B cell (primary cell): Measurements from ENCODE around the gene TMEM235. TPM values are rescaled to one million over a fixed set of nuclear protein-coding genes. Genes with fewer than 3 reads are reported as not detected.

Source experiments
- ATAC-seq: fragments of 200-7000 bp; cut with Tn5 transposase; one replicate; pipeline ENCODE4 v1.10.0; 2021; ENCODE audit warnings: low read depth, mild to moderate bottlenecking, moderate number of reproducible peaks, moderate library complexity
- CTCF ChIA-PET: fragments of 350-600 bp; sonication (Branson Sonifier 250); formaldehyde crosslinking; loops from one replicate; lab custom pipeline; 2021; ENCODE audit warnings: antibody characterized with exemption, inconsistent platforms; lab: Charles Lee
- POLR2A ChIA-PET: fragments of 350-600 bp; sonication (Branson Sonifier 250); formaldehyde crosslinking; loops from one replicate; lab custom pipeline; 2021; ENCODE audit warnings: antibody characterized with exemption; lab: Charles Lee
- DNase-seq: peaks from one replicate; pipeline ENCODE4 v3.0.0; 2013
- H2AFZ ChIP-seq: 2 replicates; pipeline ENCODE4 v1.6.1; 2012; ENCODE audit warnings: mild to moderate bottlenecking, low read depth, low read length; ENCODE audit not compliant: insufficient read depth, poor library complexity, severe bottlenecking
- H3K27ac ChIP-seq, 2 donors: 1 replicate in 1 of 2; 2 replicates in 1 of 2; pipeline ENCODE4 v1.5.1; 2012 to 2013; ENCODE audit warnings: low read length in 2 of 2, mild to moderate bottlenecking in 2 of 2, moderate library complexity in 1 of 2
- H3K27me3 ChIP-seq, 4 experiments: fragments of 200-600 bp in 1 of 4; sonication (generic) in 1 of 4; replicated peaks in 1 of 4; 1 replicate in 2 of 4; 2 replicates in 2 of 4; pipeline versions ENCODE4 v1.6.1 to v1.7.0; 2013 to 2016; ENCODE audit warnings: low read length in 3 of 4, mild to moderate bottlenecking in 2 of 4, mixed read lengths in 1 of 4, moderate library complexity in 1 of 4; ENCODE audit not compliant: insufficient read depth in 4 of 4, control insufficient read depth in 3 of 4; ENCODE audit errors: control extremely low read depth in 1 of 4
- H3K36me3 ChIP-seq, 2 experiments: replicated peaks in 1 of 2; 1 replicate in 1 of 2; 2 replicates in 1 of 2; pipeline versions ENCODE4 v1.6.1 to v1.7.1; 2013; ENCODE audit warnings: low read length in 1 of 2; ENCODE audit not compliant: insufficient read depth in 2 of 2, control insufficient read depth in 1 of 2; ENCODE audit errors: control extremely low read depth in 1 of 2, extremely low read depth in 1 of 2
- H3K4me1 ChIP-seq, 2 donors: fragments of 200-600 bp in 1 of 2; sonication (generic) in 1 of 2; 1 replicate in 1 of 2; 2 replicates in 1 of 2; pipeline versions ENCODE4 v1.5.1 to v1.6.1; 2013 to 2017; ENCODE audit warnings: low read length in 2 of 2; ENCODE audit not compliant: control insufficient read depth in 2 of 2, insufficient read depth in 2 of 2
- H3K4me2 ChIP-seq: replicated peaks from 2 replicates; pipeline ENCODE3; 2012; ENCODE audit warnings: mild to moderate bottlenecking, low read depth, low read length; ENCODE audit not compliant: poor library complexity, severe bottlenecking
- H3K4me3 ChIP-seq, 5 experiments: fragments of 200-600 bp in 1 of 5; sonication (generic) in 1 of 5; 1 replicate in 3 of 5; 2 replicates in 2 of 5; pipeline versions ENCODE4 v1.5.1 to v1.7.0; 2011 to 2016; ENCODE audit warnings: low read length in 4 of 5, mild to moderate bottlenecking in 4 of 5, low read depth in 2 of 5, control low read depth in 1 of 5, moderate library complexity in 1 of 5; ENCODE audit not compliant: insufficient read depth in 1 of 5; ENCODE audit errors: control extremely low read depth in 1 of 5, extremely low read depth in 1 of 5
- H3K79me2 ChIP-seq: fragments of 200-600 bp; sonication (generic); one replicate; pipeline ENCODE4 v1.6.0; 2016; ENCODE audit warnings: low read length; ENCODE audit not compliant: control insufficient read depth, insufficient read depth
- H3K9ac ChIP-seq: fragments of 200-600 bp; sonication (generic); 2 replicates; pipeline ENCODE4 v1.6.1; 2017; ENCODE audit warnings: mild to moderate bottlenecking, low read length, moderate library complexity
- H3K9me3 ChIP-seq, 3 donors: one replicate each; pipeline versions ENCODE4 v1.6.1 to v1.7.1; 2013; ENCODE audit warnings: low read length in 2 of 3; ENCODE audit not compliant: control insufficient read depth in 2 of 3, insufficient read depth in 1 of 3; ENCODE audit errors: control extremely low read depth in 1 of 3
- H4K20me1 ChIP-seq: 2 replicates; pipeline ENCODE4 v1.6.0; 2012; ENCODE audit warnings: mild to moderate bottlenecking, low read length; ENCODE audit not compliant: insufficient read depth, control insufficient read depth, poor library complexity, severe bottlenecking
- H3K27ac Mint-ChIP-seq: one replicate; pipeline ENCODE4 v1.8.0; 2021; ENCODE audit warnings: mixed read lengths
- H3K27me3 Mint-ChIP-seq: one replicate; pipeline ENCODE4 v1.8.0; 2021; ENCODE audit warnings: mixed read lengths
- H3K4me1 Mint-ChIP-seq: one replicate; pipeline ENCODE4 v1.8.0; 2021; ENCODE audit warnings: mixed read lengths
- H3K4me3 Mint-ChIP-seq: one replicate; pipeline ENCODE4 v1.8.0; 2021; ENCODE audit warnings: mixed read lengths
- H3K9me3 Mint-ChIP-seq: one replicate; pipeline ENCODE4 v1.8.0; 2022; ENCODE audit warnings: mixed read lengths; ENCODE audit not compliant: insufficient read depth
- CTCF ChIP-seq: fragments of 200-600 bp; IDR thresholded peaks from one replicate; pipeline ENCODE4 v1.8.0; 2022; ENCODE audit warnings: antibody characterized with exemption, mild to moderate bottlenecking
- EZH2 ChIP-seq: IDR thresholded peaks from 2 replicates; pipeline ENCODE4 v1.6.1; 2012; ENCODE audit warnings: borderline replicate concordance, low read depth, mild to moderate bottlenecking, moderate library complexity, low read length; ENCODE audit not compliant: insufficient read depth, poor library complexity, severe bottlenecking
- WGBS: methylation state at CpG from one replicate; pipeline ENCODE4 v1.1.5; 2013; ENCODE audit warnings: missing lambda C conversion rate; ENCODE audit not compliant: insufficient coverage; 5-methylcytosine and 5-hydroxymethylcytosine counted together
- intact Hi-C: fragments of 100-400 bp; cut with micrococcal nuclease; formaldehyde crosslinking; loops from one replicate; pipeline ENCODE4 v1.10.0; 2022
- polyA plus RNA-seq: library from polyadenylated mRNA; depleted of rRNA; stranded (reverse); fragments of >200 nt; gene quantifications from 2 replicates; pipeline ENCODE4 v1.2.3, GENCODE V29; 2012
- total RNA-seq, 2 donors: library from RNA; stranded (reverse); fragments of 120-200 nt in 1 of 2; gene quantifications; 1 replicate in 1 of 2; 2 replicates in 1 of 2; pipeline versions ENCODE4 v1.2.3 to v1.2.4, GENCODE V29; 2013 to 2022

TMEM235 gene
- total and polyA plus RNA-seq, 2 donors (not counting 1 experiment from before 2014, with no cell fraction given), result not detected

GRCh38 chr17:78268191-78268874 is 36.9 kb downstream of the TMEM235 start:
- H3K4me3 ChIP-seq, result no peak overlapping the region
- DNase-seq (no peak), ATAC-seq (no peak)
- H3K9me3 Mint-ChIP-seq, result no peaks in the 10 kb centered on the region
- H3K4me3 Mint-ChIP-seq, result no peak overlapping the region
- TF ChIP-seq CTCF (no peak), EZH2 (no peak)
- no peaks in the 10 kb centered on the region for H3K79me2 ChIP-seq
- no peak overlapping the region for H2AFZ ChIP-seq
- ChIA-PET POLR2A (no interaction called here), CTCF (interaction anchor here (1.3 kb wide), 1 partner anchor 88 kb away, joined by 3 read pairs; no protein-coding TSS in a partner anchor)
- 89% methylated on average over 21 of the region's 24 CpGs for WGBS
- H3K27ac Mint-ChIP-seq, result no peak overlapping the region
- H3K4me1 ChIP-seq, result peaks cover 4 to 19% of the 10 kb centered on the region in 2 donors
- no peaks in the 10 kb centered on the region for H4K20me1 ChIP-seq
- intact Hi-C loops, result no loop called here
- H3K9ac ChIP-seq, result no peak overlapping the region
- no peak overlapping the region for H3K27ac ChIP-seq
- H3K36me3 ChIP-seq, result no peaks in the 10 kb centered on the region
- H3K4me2 ChIP-seq, result no peak overlapping the region
- H3K27me3 ChIP-seq, result peaks cover 0 to 20% (median 8%) of the 10 kb centered on the region in 4 experiments
- peaks cover 10% of the 10 kb centered on the region for H3K27me3 Mint-ChIP-seq
- peaks cover 21% of the 10 kb centered on the region for H3K4me1 Mint-ChIP-seq
- no peaks in the 10 kb centered on the region for H3K9me3 ChIP-seq
